Hypothalamus (tissue), 51 donors: ENCODE results near the gene ITGB7.

ENCODE experiments used
- DNase-seq, 51 donors: peaks; one replicate each; lab custom pipeline; 2025; lab: John Stamatoyannopoulos, UW

ITGB7 gene

DNA sequence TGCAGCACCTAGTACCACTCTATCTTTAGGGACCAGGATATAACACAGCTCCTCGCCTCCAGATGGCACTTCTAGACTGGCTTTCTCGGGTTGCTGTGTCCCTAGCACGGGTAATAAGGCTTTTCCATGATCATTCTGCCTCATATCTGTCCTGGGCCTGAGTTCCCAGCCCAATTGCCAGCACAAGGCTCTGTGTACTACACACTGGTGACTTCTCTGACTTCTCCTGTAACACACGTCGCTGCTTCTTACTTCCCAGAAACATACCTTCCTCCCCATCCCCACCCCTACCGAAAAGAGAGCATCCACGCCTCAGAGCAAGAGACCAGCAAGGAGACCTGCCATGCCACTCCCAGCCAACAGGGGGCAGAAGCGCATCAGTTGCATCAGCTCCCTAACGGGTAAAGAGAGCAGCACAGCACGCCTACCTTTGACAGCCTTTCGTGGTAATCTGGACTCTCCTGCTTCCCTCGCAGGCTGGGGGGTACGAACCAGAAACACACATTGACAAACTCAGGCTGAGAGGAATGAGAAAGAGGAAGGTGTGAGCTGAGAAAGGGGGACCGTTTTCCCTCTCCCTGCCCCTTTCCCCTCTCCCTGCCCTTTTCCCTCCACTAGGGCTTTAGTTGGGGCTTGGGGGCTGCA lies 47.7 kb downstream of the ITGB7 start:
- peak in 48 of 51 donors; percentile 2 to 84 (median 54) for DNase-seq

DNA sequence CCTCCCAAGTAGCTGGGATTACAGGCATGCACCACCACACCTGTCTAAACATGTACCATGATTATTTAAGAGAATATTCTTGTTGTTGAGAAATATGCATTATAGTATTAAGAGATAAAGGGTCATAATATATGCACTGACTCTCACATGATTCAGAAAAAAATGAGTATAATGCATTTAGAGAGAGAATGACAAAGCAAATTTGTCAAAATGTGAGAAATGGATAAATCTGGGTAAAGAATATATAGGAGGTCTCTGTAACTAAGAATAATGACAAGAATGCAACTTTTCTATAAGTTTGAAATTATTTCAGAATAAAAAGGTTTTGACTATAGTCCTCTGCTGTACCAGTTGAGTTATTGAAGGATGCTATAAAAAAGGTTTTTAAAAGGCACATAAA lies 54.7 kb downstream of the ITGB7 start:
- no peak for DNase-seq

DNA sequence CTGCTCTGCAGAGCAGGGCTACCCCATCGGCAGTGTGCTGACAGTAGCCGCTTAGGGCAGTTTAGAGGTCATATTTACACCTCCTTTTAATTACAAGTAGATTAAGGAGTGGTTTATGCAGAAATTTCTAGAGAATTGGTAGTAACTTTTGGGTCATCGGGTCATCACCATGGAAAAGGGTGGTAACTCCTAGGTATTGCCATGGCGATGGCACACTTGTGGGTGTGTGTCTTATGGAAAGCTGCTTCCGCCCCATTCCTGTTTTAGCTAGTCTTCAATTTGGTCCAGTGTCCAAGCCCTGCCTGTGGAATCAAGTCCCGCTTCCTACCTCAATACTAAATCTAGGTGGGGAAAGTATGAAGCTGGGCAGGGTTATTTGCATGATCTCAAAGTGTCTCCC lies 56.0 kb downstream of the ITGB7 start:
- DNase-seq: no peak

DNA sequence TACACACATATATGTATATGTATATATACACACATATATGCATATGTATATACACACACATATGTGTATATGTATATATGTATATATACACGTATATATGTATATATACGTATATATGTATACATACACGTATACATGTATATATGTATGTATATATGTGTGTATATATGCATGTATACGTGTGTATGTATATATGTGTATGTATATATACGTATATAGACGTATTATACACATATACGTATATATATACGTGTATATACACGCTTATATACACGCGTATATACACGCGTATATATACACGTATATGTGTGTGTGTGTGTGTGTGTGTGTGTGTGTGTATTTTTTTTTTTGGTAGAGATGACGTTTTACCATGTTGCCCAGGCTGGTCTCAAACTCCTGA lies 59.4 kb downstream of the ITGB7 start:
- DNase-seq: no peak

GRCh38 chr12:53147181-53147580 lies 59.9 kb downstream of the ITGB7 start:
- no peak for DNase-seq

GRCh38 chr12:53145383-53146260 lies 61.4 kb downstream of the ITGB7 start:
- no peak for DNase-seq

- no peak for DNase-seq
Measured at GRCh38 chr12:53143355-53143754, 63.7 kb downstream of the ITGB7 start.
